ENCODE results near the gene ELF1.

The ELF1 gene

DNA sequence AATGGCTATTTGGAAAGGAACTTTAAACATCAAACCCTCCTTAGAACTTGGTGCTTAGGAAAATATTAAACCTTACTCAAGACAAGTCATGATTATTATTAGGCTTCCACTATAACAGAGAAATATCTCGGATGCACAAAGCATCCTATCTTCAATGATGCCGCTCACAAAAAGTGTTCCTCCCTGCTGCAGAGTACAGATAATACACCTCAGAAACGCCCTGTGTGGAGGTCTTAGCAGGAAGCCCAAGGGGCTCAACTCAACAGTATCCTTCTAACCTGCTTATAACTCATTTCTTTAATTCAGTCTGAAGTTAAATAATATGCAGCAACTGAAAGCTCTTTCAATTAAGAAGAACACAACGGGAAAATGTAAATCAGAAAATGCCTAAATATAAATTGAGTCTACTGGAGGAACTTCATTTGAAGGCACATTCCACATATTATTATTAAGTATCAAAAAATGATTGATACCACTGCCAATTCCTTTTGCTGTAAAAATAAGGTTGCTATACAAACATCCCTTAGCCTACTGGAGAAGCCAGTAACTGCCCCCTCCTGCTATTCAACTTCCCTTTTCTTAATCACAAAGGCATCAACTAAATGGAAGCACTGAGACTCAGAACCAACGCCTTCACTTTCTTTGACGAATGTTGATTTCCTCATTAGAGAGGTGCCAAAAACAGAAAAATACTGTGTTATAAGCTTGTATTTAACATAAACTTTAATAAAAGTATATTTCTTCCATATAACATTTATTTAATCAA, 12.0 kb downstream of the ELF1 start:
- H3K4me3 Mint-ChIP-seq, result peak overlapping the region; percentile 62 to 69
- ATAC-seq (replicated peaks), result peak; percentile 49 to 52
- peaks cover 39 to 59% of the 10 kb centered on the region in 2 donors for H3K4me1 Mint-ChIP-seq
- H3K36me3 Mint-ChIP-seq, result peaks cover 12 to 17% of the 10 kb centered on the region in 2 donors
- no peak for DNase-seq
- H3K9me3 Mint-ChIP-seq, result no peaks in the 10 kb centered on the region
- peak overlapping the region; percentile 62 for H3K27ac Mint-ChIP-seq
- no peaks in the 10 kb centered on the region for H3K27me3 Mint-ChIP-seq

DNA sequence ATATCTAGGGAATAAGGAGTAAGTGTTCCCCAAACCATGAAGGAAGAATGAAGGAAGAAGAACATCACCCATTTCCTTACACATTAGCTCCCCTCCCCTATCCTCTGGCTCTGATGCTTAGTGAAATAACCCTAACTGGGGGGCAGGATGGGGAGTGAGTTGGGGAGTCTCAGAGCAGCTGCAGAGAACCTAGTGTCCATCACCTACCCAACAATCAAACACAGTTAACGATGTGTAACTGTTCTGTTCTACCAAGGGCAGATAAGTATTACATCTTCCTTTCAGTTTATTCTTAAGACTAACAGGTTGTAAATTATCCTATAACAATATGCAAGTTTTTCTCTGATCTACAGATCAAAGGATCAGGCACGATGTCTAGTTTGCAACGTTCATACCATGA, 12.8 kb downstream of the ELF1 start:
- H3K4me1 Mint-ChIP-seq, result peaks cover 38 to 59% of the 10 kb centered on the region in 2 donors
- no peak for ATAC-seq (replicated peaks)
- peak overlapping the region; percentile 88 for H3K27ac Mint-ChIP-seq
- no peaks in the 10 kb centered on the region for H3K9me3 Mint-ChIP-seq
- H3K27me3 Mint-ChIP-seq, result no peaks in the 10 kb centered on the region
- H3K36me3 Mint-ChIP-seq, result peaks cover 13 to 16% of the 10 kb centered on the region in 2 donors
- H3K4me3 Mint-ChIP-seq, result peak overlapping the region; percentile 7 to 46
- no peak for DNase-seq

DNA sequence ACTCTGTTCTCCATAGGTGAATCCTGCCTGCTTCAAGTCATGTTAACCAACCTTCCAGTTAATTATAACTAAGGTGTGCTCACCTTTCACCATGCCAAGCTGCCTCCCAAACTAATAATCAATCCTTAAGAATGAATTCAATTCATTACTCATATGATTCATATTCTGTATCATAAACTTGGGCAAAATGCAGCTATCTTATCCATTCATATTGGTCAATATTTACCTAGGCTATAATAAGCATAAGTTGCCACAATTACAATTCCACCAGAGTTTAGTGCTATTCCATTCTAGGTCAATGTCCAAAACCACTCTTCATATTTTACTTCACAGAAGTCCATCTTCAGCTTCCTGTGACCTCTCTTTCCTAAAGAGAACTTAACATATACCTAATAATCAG, 13.4 kb downstream of the ELF1 start:
- Mint-ChIP-seq H3K27ac (peak overlapping the region; percentile 88), H3K4me3 (peak overlapping the region; percentile 46 to 69), H3K36me3 (peaks cover 12 to 16% of the 10 kb centered on the region in 2 donors), H3K9me3 (no peaks in the 10 kb centered on the region), H3K27me3 (no peaks in the 10 kb centered on the region), H3K4me1 (peaks cover 34 to 59% of the 10 kb centered on the region in 2 donors)
- ATAC-seq (replicated peaks), result no peak
- DNase-seq, result no peak

DNA sequence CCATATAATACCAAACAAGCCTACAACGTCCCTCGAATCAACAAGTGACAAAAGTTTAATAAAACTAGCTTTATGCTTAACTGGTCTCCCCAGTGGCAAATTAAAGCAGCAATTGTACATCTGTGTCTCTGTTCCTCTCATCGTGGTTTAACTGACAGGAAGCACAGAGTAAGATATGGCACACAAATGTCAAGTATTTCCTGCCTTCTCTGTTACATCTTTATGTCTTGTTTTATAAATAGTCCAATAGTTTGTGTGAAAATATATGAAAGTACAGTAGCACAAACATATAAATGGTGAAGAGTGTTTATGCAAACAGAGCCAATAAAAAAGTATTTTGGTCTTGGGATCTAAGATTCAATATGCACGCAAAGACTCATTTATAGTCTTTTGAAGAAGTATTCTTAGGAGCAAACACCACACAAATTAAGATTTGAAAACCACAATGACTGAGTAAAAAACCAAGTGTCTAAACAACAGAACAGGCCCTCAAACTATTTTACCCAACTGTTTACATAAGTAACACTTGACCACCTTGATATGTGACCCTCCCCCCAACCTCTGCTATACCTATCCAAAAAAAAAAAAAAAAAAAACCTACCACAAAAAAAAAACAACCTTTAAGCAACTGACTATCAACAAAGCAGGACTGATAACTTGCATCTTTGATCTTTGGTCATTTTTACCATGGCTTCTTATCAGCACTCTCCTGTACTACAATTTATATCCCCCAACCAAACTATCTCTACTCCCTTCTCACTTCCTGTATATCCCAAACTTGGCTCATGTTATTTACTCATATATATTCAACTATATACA, 14.0 kb downstream of the ELF1 start:
- peak overlapping the region; percentile 88 for H3K27ac Mint-ChIP-seq

DNA sequence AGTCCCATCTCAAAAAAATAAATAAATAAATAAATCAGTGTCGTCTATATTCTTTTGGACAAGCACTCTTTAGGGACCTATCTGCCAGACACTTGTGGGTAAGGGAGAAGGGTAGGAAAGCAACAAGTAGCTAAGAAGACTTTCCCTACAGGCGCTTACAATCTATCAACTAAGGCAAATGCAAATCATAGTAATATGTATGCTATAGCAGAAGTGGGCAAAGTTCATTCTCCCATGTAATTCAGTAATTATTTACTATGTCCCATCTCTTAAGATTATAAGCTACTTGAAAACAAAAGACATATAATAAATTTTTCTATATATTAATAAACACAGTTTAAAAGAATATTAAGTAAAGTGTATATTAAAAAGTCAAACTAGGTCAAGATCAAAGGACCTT, 16.5 kb downstream of the ELF1 start:
- Mint-ChIP-seq H3K4me1 (peaks cover 35 to 66% of the 10 kb centered on the region in 2 donors), H3K27ac (no peak overlapping the region), H3K27me3 (no peaks in the 10 kb centered on the region), H3K4me3 (no peak overlapping the region), H3K36me3 (peaks cover 15 to 29% of the 10 kb centered on the region in 2 donors), H3K9me3 (no peaks in the 10 kb centered on the region)
- no peak for DNase-seq
- no peak for ATAC-seq (replicated peaks)

More for the DNA sequence above, 14.0 kb downstream of the ELF1 start:
- no peaks in the 10 kb centered on the region for H3K27me3 Mint-ChIP-seq
- H3K9me3 Mint-ChIP-seq, result no peaks in the 10 kb centered on the region
- peak overlapping the region; percentile 46 to 69 for H3K4me3 Mint-ChIP-seq
- peaks cover 12 to 16% of the 10 kb centered on the region in 2 donors for H3K36me3 Mint-ChIP-seq
- peaks cover 34 to 59% of the 10 kb centered on the region in 2 donors for H3K4me1 Mint-ChIP-seq
- peak; percentile 91 to 92 for ATAC-seq (replicated peaks)
- DNase-seq, result peak; percentile 16

DNA sequence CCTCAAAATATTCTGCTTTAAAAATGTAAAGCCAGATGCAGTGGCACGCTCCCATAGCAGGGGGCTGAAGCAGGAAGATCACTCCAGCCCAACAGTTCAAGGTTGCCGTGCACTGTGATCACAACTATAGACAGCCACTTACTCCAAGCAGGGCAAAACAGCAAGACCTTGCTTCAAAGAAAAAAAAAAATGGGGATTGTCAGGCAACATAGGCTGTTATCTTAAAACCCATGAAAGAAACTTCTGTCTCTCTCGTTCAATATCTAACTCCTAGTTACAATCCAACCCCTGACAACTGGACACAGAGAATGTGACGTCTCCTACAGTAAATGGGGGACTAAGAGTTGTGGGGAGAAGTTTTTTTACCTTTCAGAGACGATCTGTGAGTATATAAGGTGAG, 17.4 kb downstream of the ELF1 start:
- ATAC-seq (replicated peaks) (no peak), DNase-seq (no peak)
- Mint-ChIP-seq H3K36me3 (peaks cover 23 to 35% of the 10 kb centered on the region in 2 donors), H3K27ac (peak overlapping the region; percentile 89), H3K27me3 (no peaks in the 10 kb centered on the region), H3K4me3 (peak overlapping the region; percentile 3 to 36), H3K4me1 (peaks cover 36 to 67% of the 10 kb centered on the region in 2 donors), H3K9me3 (no peaks in the 10 kb centered on the region)

DNA sequence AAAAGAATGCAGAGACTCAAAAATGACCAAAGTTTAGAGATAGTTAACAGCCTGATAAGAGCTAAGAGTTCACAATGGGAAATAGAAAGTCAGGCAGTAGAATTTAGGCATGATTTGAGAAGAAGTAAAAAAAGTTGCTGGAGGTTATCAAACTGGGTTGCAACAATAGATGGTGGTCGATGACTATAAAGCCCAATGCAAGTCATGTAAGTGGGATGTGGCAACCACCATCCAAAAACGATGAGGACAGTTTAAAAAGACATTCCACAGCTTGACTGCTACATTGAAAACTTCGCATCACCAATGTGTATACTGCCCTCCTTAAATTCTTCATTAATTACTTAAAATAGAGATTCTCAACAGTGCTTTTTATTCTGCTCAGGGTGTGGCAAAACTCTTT, 19.7 kb downstream of the ELF1 start:
- H3K4me3 Mint-ChIP-seq, result no peak overlapping the region
- H3K9me3 Mint-ChIP-seq, result no peaks in the 10 kb centered on the region
- H3K4me1 Mint-ChIP-seq, result peaks cover 38 to 71% of the 10 kb centered on the region in 2 donors
- no peaks in the 10 kb centered on the region for H3K27me3 Mint-ChIP-seq
- ATAC-seq (replicated peaks) (no peak), DNase-seq (no peak)
- peak overlapping the region; percentile 56 for H3K27ac Mint-ChIP-seq
- H3K36me3 Mint-ChIP-seq, result peaks cover 30 to 46% of the 10 kb centered on the region in 2 donors

DNA sequence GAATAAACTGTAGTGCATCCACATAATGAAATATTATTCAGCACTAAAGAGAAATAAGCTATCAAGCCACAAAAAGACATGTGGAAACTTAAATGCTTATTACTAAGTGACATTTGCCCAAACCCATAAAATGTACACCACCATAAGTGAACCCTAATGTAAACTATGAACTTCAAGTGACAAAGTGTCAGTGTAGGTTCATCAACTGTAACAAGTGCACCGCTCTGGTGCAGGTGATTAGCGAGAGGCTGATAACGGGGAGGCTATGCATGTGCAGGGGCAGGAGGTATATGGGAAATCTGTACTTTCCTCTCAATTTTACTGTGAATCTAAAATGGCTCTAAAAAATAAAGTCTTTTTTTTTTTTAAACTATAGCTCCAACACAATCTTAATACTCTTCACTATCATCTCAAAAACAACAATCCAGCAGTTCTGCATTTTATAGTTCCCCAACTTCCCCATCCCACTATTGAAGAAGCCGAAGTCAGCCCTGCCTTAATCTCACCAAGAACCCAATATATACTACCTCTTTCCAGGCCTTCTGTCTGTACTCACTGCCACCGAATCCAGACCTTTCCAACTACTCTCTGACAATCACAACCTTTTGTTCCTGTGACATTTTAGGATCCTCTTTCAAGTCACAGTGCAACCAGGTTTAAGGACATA, 22.6 kb downstream of the ELF1 start:
- ATAC-seq (replicated peaks) (peak; percentile 39 to 41), DNase-seq (no peak)
- H3K4me3 Mint-ChIP-seq, result peak overlapping the region in 1 of 2 donors; percentile 35

DNA sequence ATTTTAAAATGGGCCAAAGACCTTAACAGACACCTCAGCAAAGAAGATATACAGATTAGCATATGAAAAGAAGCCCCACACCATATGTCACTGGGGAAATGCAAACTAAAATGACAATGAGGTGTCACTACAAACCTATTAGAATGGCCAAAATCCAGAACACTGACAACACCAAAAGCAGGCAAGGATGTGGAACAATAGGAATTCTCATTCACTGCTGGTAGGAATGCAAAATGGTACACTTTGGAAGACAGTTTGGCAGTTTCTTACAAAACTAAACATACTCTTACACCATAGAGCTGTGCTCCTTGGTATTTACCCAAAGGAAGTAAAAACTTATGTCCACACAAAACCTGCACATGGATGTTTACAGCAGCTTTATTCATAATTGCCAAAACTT, 23.1 kb downstream of the ELF1 start:
- no peak for DNase-seq
- Mint-ChIP-seq H3K9me3 (no peaks in the 10 kb centered on the region), H3K27ac (no peak overlapping the region), H3K36me3 (peaks cover 26 to 38% of the 10 kb centered on the region in 2 donors), H3K4me1 (peaks cover 44 to 66% of the 10 kb centered on the region in 2 donors), H3K4me3 (no peak overlapping the region), H3K27me3 (no peaks in the 10 kb centered on the region)
- ATAC-seq (replicated peaks), result no peak

More for the DNA sequence above, 22.6 kb downstream of the ELF1 start:
- H3K36me3 Mint-ChIP-seq, result peaks cover 28 to 42% of the 10 kb centered on the region in 2 donors
- H3K27me3 Mint-ChIP-seq, result no peaks in the 10 kb centered on the region
- peaks cover 44 to 71% of the 10 kb centered on the region in 2 donors for H3K4me1 Mint-ChIP-seq
- no peaks in the 10 kb centered on the region for H3K9me3 Mint-ChIP-seq
- H3K27ac Mint-ChIP-seq, result peak overlapping the region; percentile 10

DNA sequence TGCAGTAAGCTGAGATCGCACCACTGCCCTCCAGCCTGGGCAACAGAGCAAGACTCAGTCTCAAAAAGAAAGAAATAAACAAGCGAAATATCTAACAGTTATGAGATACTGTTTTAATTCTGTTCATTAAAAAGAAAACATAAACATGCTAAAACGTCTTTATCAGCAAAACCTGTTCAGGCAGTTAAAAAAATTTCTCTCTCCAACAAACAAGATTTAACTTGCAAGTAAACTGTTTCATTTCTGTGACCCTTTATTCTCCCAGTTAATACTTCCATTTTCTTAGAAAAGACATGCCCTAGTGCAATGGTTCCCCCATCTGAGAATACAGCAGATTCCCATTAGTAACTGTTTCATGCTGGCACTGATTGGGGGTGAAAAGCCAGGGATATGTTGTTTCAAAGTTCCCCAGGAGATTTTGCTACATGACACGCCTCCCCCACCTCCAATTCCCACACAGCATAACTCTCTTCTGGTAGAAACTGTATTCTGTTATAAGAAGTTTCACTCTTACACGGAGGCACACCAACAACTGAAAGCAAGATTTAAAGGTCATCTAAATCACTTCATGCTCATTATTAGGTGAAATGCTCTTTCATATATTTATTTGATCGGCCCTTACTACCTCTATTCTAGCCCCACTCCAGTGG, 24.4 kb downstream of the ELF1 start:
- no peak for DNase-seq
- ATAC-seq (replicated peaks), result peak; percentile 89 to 92
- H3K27ac Mint-ChIP-seq, result peak overlapping the region; percentile 84
- H3K4me1 Mint-ChIP-seq, result peaks cover 46 to 71% of the 10 kb centered on the region in 2 donors
- H3K36me3 Mint-ChIP-seq, result peaks cover 26 to 35% of the 10 kb centered on the region in 2 donors
- H3K9me3 Mint-ChIP-seq, result no peaks in the 10 kb centered on the region
- H3K4me3 Mint-ChIP-seq, result peak overlapping the region; percentile 77 to 79
- H3K27me3 Mint-ChIP-seq, result no peaks in the 10 kb centered on the region

DNA sequence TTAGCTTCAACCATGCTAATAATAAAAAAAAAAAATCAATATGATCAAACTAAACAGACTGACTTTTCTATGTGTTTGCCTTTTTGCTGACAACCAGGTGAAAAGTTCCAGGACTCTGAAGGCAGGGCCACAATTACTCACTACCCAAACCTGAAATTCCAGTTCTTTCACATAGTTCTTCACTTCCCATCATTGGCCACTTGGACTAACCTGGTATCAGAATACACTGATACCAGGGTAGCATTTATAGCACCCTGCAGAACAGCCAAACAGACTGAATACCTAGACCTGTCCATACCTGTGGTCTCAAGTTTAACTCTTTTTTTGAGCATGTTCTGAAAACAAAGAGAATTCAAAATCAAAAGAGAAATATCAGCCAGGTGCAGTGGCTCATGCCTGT, 25.1 kb downstream of the ELF1 start:
- H3K4me3 Mint-ChIP-seq, result peak overlapping the region; percentile 77 to 79
- peaks cover 23 to 28% of the 10 kb centered on the region in 2 donors for H3K36me3 Mint-ChIP-seq
- ATAC-seq (replicated peaks), result no peak
- no peak for DNase-seq
- H3K4me1 Mint-ChIP-seq, result peaks cover 41 to 64% of the 10 kb centered on the region in 2 donors
- H3K27me3 Mint-ChIP-seq, result no peaks in the 10 kb centered on the region
- peak overlapping the region; percentile 84 for H3K27ac Mint-ChIP-seq
- no peaks in the 10 kb centered on the region for H3K9me3 Mint-ChIP-seq

DNA sequence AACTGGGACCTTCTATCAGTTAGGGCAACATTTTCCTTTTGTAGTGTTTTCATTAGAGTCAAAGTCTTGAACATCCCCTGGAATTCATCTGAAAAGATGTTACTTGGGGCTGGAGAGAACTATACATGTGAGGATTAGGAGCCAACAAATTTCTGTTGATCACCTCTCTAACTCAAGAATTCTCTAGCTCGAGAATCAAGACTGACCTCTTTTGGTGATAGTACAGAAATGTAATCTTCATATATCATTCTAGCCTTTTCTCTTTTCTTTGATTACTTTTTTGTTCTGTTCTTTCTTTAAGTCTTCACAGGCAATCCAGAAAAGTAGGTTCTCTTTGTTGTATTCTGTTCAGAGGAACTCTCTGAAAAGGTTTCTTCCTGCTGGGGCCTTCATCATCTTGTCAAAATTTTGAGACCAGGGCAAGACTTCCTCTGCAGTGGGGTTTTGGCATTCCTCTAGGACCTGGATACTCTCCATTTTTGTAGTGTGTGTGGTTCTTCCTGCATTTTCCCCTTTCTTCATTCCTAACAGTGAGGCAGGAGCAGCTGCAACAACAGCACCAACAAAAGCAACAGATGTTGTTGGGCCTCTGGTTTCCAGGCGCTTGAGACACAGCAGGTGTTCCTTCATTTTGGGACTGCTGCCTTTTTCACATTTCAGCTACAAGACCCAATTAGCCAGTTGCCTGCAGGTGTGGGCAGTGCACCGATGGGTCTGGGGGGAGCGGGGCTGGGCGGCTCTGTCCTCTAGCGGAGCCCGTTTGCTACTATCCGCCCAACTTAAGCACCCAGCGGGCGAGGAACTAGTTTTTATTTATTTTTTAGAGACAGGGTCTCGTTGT, 26.2 kb downstream of the ELF1 start:
- no peak for DNase-seq
- Mint-ChIP-seq H3K4me1 (peaks cover 38 to 62% of the 10 kb centered on the region in 2 donors), H3K36me3 (peaks cover 20 to 24% of the 10 kb centered on the region in 2 donors), H3K4me3 (no peak overlapping the region), H3K27ac (peak overlapping the region; percentile 16), H3K27me3 (no peaks in the 10 kb centered on the region), H3K9me3 (no peaks in the 10 kb centered on the region)
- no peak for ATAC-seq (replicated peaks)
